Measurements from ENCODE around the gene CRCP. TPM values are rescaled to one million over a fixed set of nuclear protein-coding genes. Genes with fewer than 3 reads are reported as not detected.

The CRCP gene
- total and polyA plus RNA-seq, 2 of the 13 experiments (the other 11 are each of a cell fraction or from before 2014, with no cell fraction given), result 22.7 to 31.0 TPM

DNA sequence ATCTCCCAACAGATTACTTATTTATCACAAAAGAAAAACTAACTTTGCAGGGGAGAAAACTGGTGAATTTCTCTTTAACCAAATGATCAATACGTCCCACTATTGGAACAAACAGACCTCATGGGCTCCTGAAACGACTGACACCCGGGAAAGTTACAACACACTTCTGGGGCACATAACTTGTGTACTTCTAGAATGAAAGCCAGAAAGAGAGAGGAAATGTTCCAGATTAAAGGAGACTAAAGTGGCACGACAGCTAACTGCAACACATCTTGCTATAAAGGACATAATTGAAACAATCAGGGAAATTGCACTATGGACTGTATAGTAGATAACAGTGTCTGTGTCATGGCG lies 75.8 kb downstream of the CRCP start:
- BruUV-seq (replicated peaks), result no TSS peak
- no peak for DNase-seq (ENCODE audit: low spot score)
- H3K4me1 ChIP-seq (ENCODE audit: insufficient read depth, low read length), result peaks cover 24% of the 10 kb centered on the region
- no peak overlapping the region for H3K27ac ChIP-seq (ENCODE audit: extremely low read length, insufficient read depth, low read length)
- no peaks in the 10 kb centered on the region for H3K9me3 ChIP-seq (ENCODE audit: low read length)
- CTCF ChIA-PET (ENCODE audit: low intra/inter-chr PET ratio, low total read pairs), result no interaction called here
- H3K4me3 ChIP-seq (replicated peaks in 1 of 3; ENCODE audit: insufficient read depth in 1 of 3, low read depth in 2 of 3, low read length in 3 of 3), result no peak overlapping the region
- H4K20me1 ChIP-seq (ENCODE audit: insufficient read depth, low read length), result no peaks in the 10 kb centered on the region
- intact Hi-C loops (cut with micrococcal nuclease; ENCODE audit: unreplicated experiment), result no loop called here
- H2AFZ ChIP-seq (ENCODE audit: low read length), result no peak overlapping the region
- TF ChIP-seq RBAK (CRISPR knock-in tag; IDR thresholded peaks at IDR 0.05), result no peak
- TF ChIP-seq, protein P1, sequence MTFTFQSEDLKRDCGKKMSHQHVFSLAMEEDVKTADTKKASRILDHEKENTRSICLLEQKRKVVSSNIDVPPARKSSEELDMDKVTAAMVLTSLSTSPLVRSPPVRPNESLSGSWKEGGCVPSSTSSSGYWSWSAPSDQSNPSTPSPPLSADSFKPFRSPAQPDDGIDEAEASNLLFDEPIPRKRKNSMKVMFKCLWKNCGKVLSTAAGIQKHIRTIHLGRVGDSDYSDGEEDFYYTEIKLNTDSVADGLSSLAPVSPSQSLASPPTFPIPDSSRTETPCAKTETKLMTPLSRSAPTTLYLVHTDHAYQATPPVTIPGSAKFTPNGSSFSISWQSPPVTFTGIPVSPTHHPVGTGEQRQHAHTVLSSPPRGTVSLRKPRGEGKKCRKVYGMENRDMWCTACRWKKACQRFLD (CRISPR knock-in tag; IDR thresholded peaks at IDR 0.05; ENCODE audit: borderline replicate concordance), result no peak
- TF ChIP-seq ZNF282 (IDR thresholded peaks at IDR 0.05; ENCODE audit: partially characterized antibody), result no peak
- no peak for TF ChIP-seq CREB1 (IDR thresholded peaks at IDR 0.05)
- no peak for TF ChIP-seq CREB1 (CRISPR knock-in tag; IDR thresholded peaks at IDR 0.05)
- TF ChIP-seq SP2 (CRISPR knock-in tag; IDR thresholded peaks at IDR 0.05), result no peak
- TF ChIP-seq MTF2 (CRISPR knock-in tag; IDR thresholded peaks at IDR 0.05; ENCODE audit: borderline replicate concordance), result no peak
- no peak for TF ChIP-seq ZNF660 (CRISPR knock-in tag; IDR thresholded peaks at IDR 0.05; ENCODE audit: borderline replicate concordance, low read depth)
- no peak for TF ChIP-seq THAP7 (CRISPR knock-in tag; IDR thresholded peaks at IDR 0.05)
- no peak for TF ChIP-seq ZNF597 (CRISPR knock-in tag; IDR thresholded peaks at IDR 0.05)
- TF ChIP-seq SALL1 (CRISPR knock-in tag; IDR thresholded peaks at IDR 0.05), result no peak
- no peak for TF ChIP-seq RXRA (CRISPR knock-in tag; IDR thresholded peaks at IDR 0.05)
- no peak for TF ChIP-seq ZNF407 (CRISPR knock-in tag; IDR thresholded peaks at IDR 0.05; ENCODE audit: not compliant biosample characterization)
- TF ChIP-seq TEAD2 (CRISPR knock-in tag; IDR thresholded peaks at IDR 0.05), result no peak
- TF ChIP-seq ZFP36 (IDR thresholded peaks at IDR 0.05; ENCODE audit: borderline replicate concordance, low read depth, low read length, partially characterized antibody), result no peak
- peak overlapping the region; percentile 48; the same call in 1 of the 2 replicates for H3K4me2 ChIP-seq (ENCODE audit: low read depth, low read length)
- POLR2A ChIA-PET, result no interaction called here
- ATAC-seq, result peak; percentile 20; the same call in 2 of the 3 replicates
- H3K9ac ChIP-seq (ENCODE audit: insufficient read depth, low read depth, low read length), result no peak overlapping the region
- no peak for FAIRE-seq
- H3K79me2 ChIP-seq (ENCODE audit: insufficient read depth, low read length), result no peaks in the 10 kb centered on the region
- 10% methylated on average over 5 of the region's 5 CpGs for WGBS (ENCODE audit: low lambda C conversion rate)
- no peaks in the 10 kb centered on the region for H3K36me3 ChIP-seq (replicated peaks in 1 of 2; ENCODE audit: control insufficient read depth in 1 of 2, insufficient read depth in 2 of 2, low read length in 2 of 2)
- in situ Hi-C loops (cut with HindIII; ENCODE audit: extremely low pct_ligation_motif_present, low pct_unique_long_range_greater_than_20kb), result no loop called here
- no peaks in the 10 kb centered on the region for H3K27me3 ChIP-seq (ENCODE audit: control insufficient read depth in 1 of 2, insufficient read depth in 2 of 2, low read length in 2 of 2)

All from HepG2 (cell line).